Endothelial cell of umbilical vein (primary cell): Measurements from ENCODE around the gene CCDC85C. TPM values are rescaled to one million over a fixed set of nuclear protein-coding genes. Genes with fewer than 3 reads are reported as not detected.

ENCODE experiments used
- BruUV-seq: library from RNA; stranded (reverse); fragments of 400-500 nt; replicated peaks from 2 replicates; lab custom pipeline; 2021; lab: Mats Ljungman, UMichigan
- CTCF ChIA-PET: fragments of 300-600, 350-600 bp; sonication (Branson Sonifier 250); formaldehyde crosslinking; loops from one replicate; lab custom pipeline; 2021; ENCODE audit warnings: antibody characterized with exemption, inconsistent platforms; lab: Charles Lee
- POLR2A ChIA-PET: fragments of 300-600, 350-600 bp; sonication (Branson Sonifier 250); formaldehyde crosslinking; loops from one replicate; lab custom pipeline; 2021; ENCODE audit warnings: antibody characterized with exemption, inconsistent platforms; lab: Charles Lee
- DNase-seq: peaks from one replicate; pipeline ENCODE4 v3.0.0-alpha.2; 2011; ENCODE audit warnings: low read depth, low spot score
- FAIRE-seq: peaks from 2 replicates; lab custom pipeline; 2011; peaks lifted over from hg19 to GRCh38; lab: Jason Lieb, UNC
- H2AFZ ChIP-seq: 2 replicates; pipeline ENCODE4 v1.6.0; 2012; ENCODE audit warnings: low read depth, low read length, control low read depth, inconsistent platforms
- H3K27ac ChIP-seq: 2 replicates; pipeline ENCODE4 v1.5.1; 2011; ENCODE audit warnings: low read depth, mild to moderate bottlenecking, control low read depth, low read length, moderate library complexity; ENCODE audit not compliant: insufficient read depth
- H3K27me3 ChIP-seq, 2 experiments: 2 replicates each; pipeline versions ENCODE4 v1.6.0 to v1.6.1; 2011; ENCODE audit warnings: low read length in 2 of 2, mixed read lengths in 1 of 2; ENCODE audit not compliant: control insufficient read depth in 2 of 2, insufficient read depth in 2 of 2
- H3K36me3 ChIP-seq, 2 experiments: 2 replicates in 1 of 2; 3 replicates in 1 of 2; pipeline ENCODE4 v1.5.1; 2011; ENCODE audit warnings: low read length in 2 of 2, mild to moderate bottlenecking in 1 of 2, moderate library complexity in 1 of 2; ENCODE audit not compliant: control insufficient read depth in 2 of 2, insufficient read depth in 2 of 2; ENCODE audit errors: extremely low read depth in 1 of 2
- H3K4me1 ChIP-seq: 3 replicates; pipeline ENCODE4 v1.5.1; 2011; ENCODE audit warnings: mild to moderate bottlenecking, low read length; ENCODE audit not compliant: control insufficient read depth, insufficient read depth; ENCODE audit errors: extremely low read depth
- H3K4me2 ChIP-seq: 2 replicates; pipeline ENCODE4 v1.6.1; 2011; ENCODE audit warnings: low read length, control low read depth, mixed read lengths; ENCODE audit not compliant: insufficient read depth
- H3K4me3 ChIP-seq, 3 experiments: fragments of 200-600 bp in 1 of 3; sonication (generic), shearing (Covaris generic) in 1 of 3; replicated peaks in 1 of 3; 2 replicates each; pipeline ENCODE4 v1.5.1; 2011 to 2016; ENCODE audit warnings: control low read depth in 3 of 3, low read length in 3 of 3, mild to moderate bottlenecking in 2 of 3, inconsistent platforms in 1 of 3, low read depth in 1 of 3, moderate library complexity in 1 of 3; ENCODE audit not compliant: insufficient read depth in 1 of 3
- H3K79me2 ChIP-seq: 2 replicates; pipeline ENCODE4 v1.6.0; 2012; ENCODE audit warnings: low read length, inconsistent platforms; ENCODE audit not compliant: control insufficient read depth, insufficient read depth
- H3K9ac ChIP-seq: replicated peaks from 2 replicates; pipeline ENCODE3; 2011; ENCODE audit warnings: low read length, control low read depth; ENCODE audit not compliant: insufficient read depth; ENCODE audit errors: extremely low read depth
- H3K9me1 ChIP-seq: replicated peaks from 3 replicates; pipeline ENCODE4 v1.6.0; 2011; ENCODE audit warnings: mild to moderate bottlenecking, low read length; ENCODE audit not compliant: control insufficient read depth, insufficient read depth; ENCODE audit errors: extremely low read depth
- H3K9me3 ChIP-seq: replicated peaks from 2 replicates; pipeline ENCODE4 v1.5.1; 2012; ENCODE audit warnings: low read length, inconsistent platforms; ENCODE audit not compliant: control insufficient read depth, insufficient read depth
- H4K20me1 ChIP-seq: replicated peaks from 2 replicates; pipeline ENCODE3; 2011; ENCODE audit warnings: mild to moderate bottlenecking, low read length; ENCODE audit not compliant: control insufficient read depth, insufficient read depth; ENCODE audit errors: extremely low read depth
- CTCF ChIP-seq, 2 donors: IDR thresholded peaks; 1 replicate in 1 of 2; 2 replicates in 1 of 2; pipeline ENCODE4 v1.5.1; 2011; ENCODE audit warnings: low read length in 2 of 2, mild to moderate bottlenecking in 2 of 2, moderate library complexity in 2 of 2, control low read depth in 1 of 2, inconsistent platforms in 1 of 2, low read depth in 1 of 2; ENCODE audit not compliant: insufficient read depth in 1 of 2; ENCODE audit errors: extremely low read depth in 1 of 2
- EZH2 ChIP-seq: IDR thresholded peaks from 2 replicates; pipeline ENCODE4 v1.6.1; 2012; ENCODE audit warnings: borderline replicate concordance, low read depth, mild to moderate bottlenecking, moderate library complexity, low read length, inconsistent platforms; ENCODE audit not compliant: severe bottlenecking
- FOS ChIP-seq: IDR thresholded peaks from 2 replicates; pipeline ENCODE4 v1.6.1; 2011; ENCODE audit warnings: mild to moderate bottlenecking, low read length, moderate library complexity, borderline replicate concordance; ENCODE audit not compliant: insufficient read depth
- GATA2 ChIP-seq: IDR thresholded peaks from 2 replicates; pipeline ENCODE4 v1.7.0; 2011; ENCODE audit warnings: low read depth, mild to moderate bottlenecking, moderate library complexity, mixed read lengths, low read length; ENCODE audit not compliant: insufficient read length, insufficient read depth
- JUN ChIP-seq: IDR thresholded peaks from 2 replicates; pipeline ENCODE4 v1.6.1; 2011; ENCODE audit warnings: borderline replicate concordance, low read depth; ENCODE audit not compliant: insufficient read length, insufficient read depth
- MAX ChIP-seq: IDR thresholded peaks from 2 replicates; pipeline ENCODE4 v1.6.1; 2011; ENCODE audit not compliant: insufficient read depth, insufficient read length
- MYC ChIP-seq: IDR thresholded peaks from one replicate; pipeline ENCODE4 v1.6.1; 2011; ENCODE audit warnings: mild to moderate bottlenecking, low read depth, low read length
- POLR2A ChIP-seq: IDR thresholded peaks from 2 replicates; pipeline ENCODE4 v1.6.1; 2012; ENCODE audit warnings: low read depth, mild to moderate bottlenecking, control low read depth, low read length
- POLR2AphosphoS5 ChIP-seq: IDR thresholded peaks from 2 replicates; pipeline ENCODE4 v1.6.1; 2012; ENCODE audit warnings: low read depth, mild to moderate bottlenecking, control low read depth, low read length, moderate library complexity; ENCODE audit not compliant: insufficient read depth
- dilution Hi-C: fragments of 300-500 bp; cut with MboI; formaldehyde crosslinking; loops from one replicate; pipeline ENCODE4 v1.15.0; 2019; ENCODE audit warnings: low sequenced_read_pairs; ENCODE audit not compliant: extremely low pct_ligation_motif_present
- intact Hi-C: fragments of 100-400 bp; cut with micrococcal nuclease; formaldehyde crosslinking; loops from one replicate; pipeline ENCODE4 v1.10.0; 2022
- polyA plus RNA-seq, 4 experiments: library from polyadenylated mRNA; depleted of rRNA in 3 of 4; stranded (reverse) in 3 of 4; unstranded in 1 of 4; fragments of >200 nt; gene quantifications; 2 replicates each; pipeline versions ENCODE4 v1.2.1 to v1.2.3, GENCODE V29; 2011 to 2012; ENCODE audit warnings: missing spikeins in 1 of 4
- total RNA-seq: library from RNA; stranded (reverse); gene quantifications from 2 replicates; pipeline ENCODE4 v1.2.3, GENCODE V29; 2021

The CCDC85C gene
- total and polyA plus RNA-seq, 2 donors (not counting 3 experiments of a cell fraction or from before 2014, with no cell fraction given), result 7.5 to 17.8 TPM

- Histone ChIP-seq H4K20me1 (no peaks in the 10 kb centered on the region), H3K79me2 (no peaks in the 10 kb centered on the region), H2AFZ (no peak overlapping the region), H3K4me2 (no peak overlapping the region), H3K27me3 (no peaks in the 10 kb centered on the region), H3K4me1 (peaks cover 4% of the 10 kb centered on the region), H3K9me1 (no peaks in the 10 kb centered on the region), H3K9ac (no peak overlapping the region), H3K4me3 (no peak overlapping the region), H3K36me3 (no peaks in the 10 kb centered on the region), H3K27ac (no peak overlapping the region), H3K9me3 (no peaks in the 10 kb centered on the region)
- FAIRE-seq (no peak), DNase-seq (no peak)
- intact Hi-C loops, result loop anchor here (1.0 kb wide), 1 partner anchor 43 kb away; no protein-coding TSS in a partner anchor
- dilution Hi-C loops, result no loop called here
- TF ChIP-seq POLR2AphosphoS5 (no peak), MYC (no peak), JUN (no peak), FOS (no peak), EZH2 (no peak), CTCF (IDR thresholded peaks at IDR 0.05; ENCODE audit: extremely low read depth in 1 of 2, insufficient read depth in 1 of 2, low read depth in 1 of 2, low read length in 2 of 2) (no peak), GATA2 (no peak), MAX (no peak), POLR2A (no peak)
- ChIA-PET POLR2A (no interaction called here), CTCF (interaction anchor here (0.9 to 3.6 kb wide), 5 partner anchors 9 to 52 kb away, joined by 3 to 15 read pairs (median 6); partner anchors contain the start of gene CCDC85C)
- BruUV-seq, result no TSS peak
Observed at GRCh38 chr14:99576761-99577705, 27.0 kb downstream of the CCDC85C start.
